GM19372 (cell line): ENCODE data around the gene SH2B2.

ENCODE experiments used
- ATAC-seq: cut with Tn5 transposase; IDR thresholded peaks from one replicate; pipeline ENCODE4 v1.9.1; 2021; ENCODE audit warnings: mild to moderate bottlenecking, low read depth, moderate library complexity; ENCODE audit not compliant: unreplicated experiment

SH2B2 gene

GRCh38 chr7:102286237-102287110, at the start of gene SH2B2:
SH2B2 (plus strand) TSS chr7:102286868; CDS start chr7:102300551, 13,683 bp downstream.
- peak; percentile 41 for ATAC-seq

- ATAC-seq = no peak
These were observed 47.4 kb upstream of the SH2B2 start for GRCh38 chr7:102239206-102239820.

- ATAC-seq = no peak
These were observed 45.2 kb upstream of the SH2B2 start for GRCh38 chr7:102241431-102241830.

GRCh38 chr7:102244601-102245000, 42.1 kb upstream of the SH2B2 start:
- ATAC-seq = no peak

- ATAC-seq = no peak
These were observed 38.6 kb upstream of the SH2B2 start for GRCh38 chr7:102248081-102248455.

- ATAC-seq = no peak
These were observed 37.9 kb upstream of the SH2B2 start for GRCh38 chr7:102248456-102249395.

- ATAC-seq = no peak
These were observed 34.9 kb upstream of the SH2B2 start for GRCh38 chr7:102251531-102252365.

- no peak for ATAC-seq
These were observed 34.2 kb upstream of the SH2B2 start for GRCh38 chr7:102252366-102252982.

- ATAC-seq = no peak
These were observed 33.3 kb upstream of the SH2B2 start for GRCh38 chr7:102253066-102253972.

- ATAC-seq = no peak
These were observed 32.7 kb upstream of the SH2B2 start for GRCh38 chr7:102253973-102254370.

GRCh38 chr7:102254521-102254920, 32.1 kb upstream of the SH2B2 start:
- ATAC-seq = no peak

- ATAC-seq = no peak
These were observed 31.2 kb upstream of the SH2B2 start for GRCh38 chr7:102255501-102255900.

- no peak for ATAC-seq
These were observed 30.8 kb upstream of the SH2B2 start for GRCh38 chr7:102255916-102256315.

GRCh38 chr7:102258073-102258748, 28.5 kb upstream of the SH2B2 start:
- no peak for ATAC-seq

GRCh38 chr7:102258749-102259107, 27.9 kb upstream of the SH2B2 start:
- no peak for ATAC-seq

- ATAC-seq = no peak
These were observed 25.8 kb upstream of the SH2B2 start for GRCh38 chr7:102260856-102261255.

GRCh38 chr7:102261451-102261850, 25.2 kb upstream of the SH2B2 start:
- no peak for ATAC-seq

- no peak for ATAC-seq
These were observed 24.1 kb upstream of the SH2B2 start for GRCh38 chr7:102262546-102262945.
